ENCODE data around the gene CRTAP.
"Not testable (repeated sequence)": the region's sequence is repeated elsewhere in the genome, so short reads cannot be mapped to it uniquely, and the experiment has no call there.

Gene CRTAP

DNA sequence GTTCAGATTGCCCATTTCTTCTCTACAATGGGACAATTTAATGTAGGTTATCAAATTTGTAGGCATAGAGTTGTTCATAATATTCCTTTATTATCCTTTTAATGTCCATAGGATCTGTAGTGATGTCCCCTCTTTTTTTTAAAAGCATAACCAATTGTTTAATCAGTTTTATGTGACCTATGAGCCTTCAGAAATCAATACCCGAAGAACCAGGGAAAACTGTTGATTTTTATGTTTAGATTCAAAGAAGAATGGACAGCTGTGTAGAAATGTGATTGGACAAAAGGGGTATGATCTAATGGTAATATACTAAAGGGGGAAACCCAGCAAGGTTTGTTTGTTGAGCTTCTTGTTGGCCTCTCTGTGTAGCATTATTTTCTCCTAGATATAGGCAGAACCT is 65.3 kb downstream of the CRTAP start:
- no peak for DNase-seq (ENCODE audit: low spot score)

DNA sequence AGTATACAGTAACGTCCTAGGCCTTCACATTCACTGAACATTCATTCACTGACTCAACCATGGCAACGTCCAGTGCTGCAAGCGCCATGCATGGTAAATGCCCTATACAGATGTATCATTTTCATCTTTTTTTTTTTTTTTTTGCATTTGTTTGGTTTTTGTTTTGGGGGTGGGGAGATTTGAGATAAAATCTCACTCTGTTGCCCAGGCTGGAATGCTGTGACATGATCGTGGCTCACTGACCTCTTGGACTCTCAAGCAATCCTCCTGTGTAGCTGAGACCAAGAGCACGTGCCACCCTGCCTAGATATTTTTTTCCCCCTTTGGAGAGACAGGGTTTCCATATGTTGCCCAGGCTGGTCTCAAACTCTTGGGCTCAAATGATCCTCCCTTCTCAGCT is 67.4 kb downstream of the CRTAP start:
- DNase-seq (ENCODE audit: low spot score): no peak

DNA sequence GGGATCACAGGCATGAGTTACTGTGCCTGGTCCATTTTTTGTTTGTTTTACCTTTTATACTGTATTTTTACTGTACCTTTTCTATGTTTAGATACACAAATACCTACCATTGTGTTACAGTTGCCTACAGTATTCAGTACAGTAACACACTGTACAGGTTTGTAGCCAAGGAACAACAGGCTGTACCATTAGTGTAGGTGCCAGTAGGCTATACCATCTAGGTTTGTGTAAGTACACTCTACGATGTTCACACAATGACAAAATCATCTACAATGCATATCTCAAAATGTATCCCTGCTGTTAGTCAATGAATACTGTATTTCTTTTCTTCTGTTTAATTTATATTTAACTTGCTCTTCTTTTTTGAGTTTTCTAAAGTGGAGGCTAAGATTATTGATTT is 67.8 kb downstream of the CRTAP start:
- not testable (repeated sequence) for DNase-seq (ENCODE audit: low spot score)

DNA sequence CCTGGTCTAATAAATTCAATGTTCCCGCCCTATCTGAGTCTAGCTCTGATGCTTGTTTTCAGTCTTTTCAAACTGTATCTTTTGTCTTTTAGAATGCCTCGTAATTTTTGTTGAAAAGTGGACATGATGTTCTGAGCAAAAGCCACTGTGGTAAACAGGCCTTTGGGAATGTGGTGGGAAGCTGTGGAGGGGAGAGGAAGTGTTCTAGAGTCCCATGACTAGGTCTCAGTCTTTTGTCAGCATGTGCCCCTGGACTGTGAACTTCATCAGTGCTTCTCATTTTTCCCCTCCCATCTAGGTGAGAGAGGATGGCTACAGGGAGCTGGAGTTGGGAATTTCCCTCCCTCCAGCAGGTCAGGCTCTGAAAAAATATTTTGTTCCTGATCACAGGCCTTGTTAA is 71.0 kb downstream of the CRTAP start:
- DNase-seq (ENCODE audit: low spot score): no peak

GRCh38 chr3:33186524-33187367 is 72.9 kb downstream of the CRTAP start:
- DNase-seq (ENCODE audit: low spot score): no peak

GRCh38 chr3:33187368-33187634 is 73.5 kb downstream of the CRTAP start:
- DNase-seq (ENCODE audit: low spot score): no peak

- DNase-seq (ENCODE audit: low spot score): no peak
Measured at GRCh38 chr3:33194303-33194702, 80.5 kb downstream of the CRTAP start.

DNA sequence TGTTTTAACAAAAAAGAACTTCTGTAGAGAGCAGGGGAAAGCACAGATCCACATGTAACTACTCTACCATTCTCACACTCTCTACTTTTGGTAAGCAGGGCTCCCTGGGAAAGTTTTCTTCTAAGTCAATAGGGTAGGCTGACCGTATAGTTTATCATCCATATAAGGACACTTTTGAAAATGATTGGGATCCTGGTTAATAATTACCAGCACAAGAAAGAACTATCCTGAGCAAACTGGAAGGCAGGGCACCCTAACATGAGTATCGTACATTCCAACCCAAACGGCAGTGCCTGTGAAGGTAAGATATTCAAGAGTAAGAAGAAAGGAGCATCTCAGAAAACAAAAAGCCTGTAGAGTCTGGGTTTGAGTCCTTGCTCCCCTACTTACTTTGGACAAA is 82.7 kb downstream of the CRTAP start:
- DNase-seq (ENCODE audit: low spot score): no peak
